NCI-H1694 (cell line): ENCODE data around the gene PTPRH.
"Not testable (repeated sequence)": the region's sequence is repeated elsewhere in the genome, so short reads cannot be mapped to it uniquely, and the experiment has no call there.

Experiments used
- DNase-seq: peaks from one replicate; lab custom pipeline; 2025; lab: John Stamatoyannopoulos, UW

PTPRH gene

DNA sequence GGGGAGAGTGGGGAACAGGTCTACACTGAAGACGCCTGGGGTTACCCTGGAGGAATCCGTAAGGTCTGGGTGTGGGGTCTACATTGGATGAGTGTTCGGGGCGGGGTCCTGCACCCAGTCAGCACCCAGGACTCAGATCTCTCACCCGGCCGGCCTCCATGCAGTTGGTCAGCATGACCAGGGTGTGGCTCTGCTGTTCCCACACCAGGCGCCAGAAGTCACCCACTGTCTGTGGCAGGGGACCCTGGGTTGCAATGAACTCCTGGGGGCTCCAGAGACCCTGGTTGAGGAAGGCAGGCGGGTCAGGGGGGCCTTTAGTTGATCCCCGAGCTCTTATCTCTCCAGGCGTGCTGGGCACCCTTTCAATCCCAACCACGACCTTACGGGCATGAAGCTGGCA, 23.2 kb downstream of the PTPRH start:
- no peak for DNase-seq

DNA sequence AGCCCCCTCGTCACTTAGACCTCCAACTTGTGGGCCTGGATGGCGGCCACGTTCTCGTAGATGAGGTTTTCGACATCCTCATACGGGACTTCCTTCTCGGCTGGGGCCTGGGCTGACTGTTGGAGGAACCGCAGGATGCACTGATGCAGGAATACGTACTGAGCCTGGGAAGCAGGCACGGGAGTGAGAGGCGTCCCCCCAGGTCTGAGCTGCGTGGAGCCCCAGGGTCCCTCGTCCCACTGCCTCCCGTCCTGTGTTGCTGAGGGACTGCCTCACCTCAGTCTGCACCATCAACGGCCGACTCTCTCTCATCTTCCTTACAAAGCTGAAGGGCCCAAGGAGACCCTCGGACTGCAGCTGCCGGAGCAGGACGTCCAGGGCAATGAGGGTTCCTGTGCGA, 27.6 kb downstream of the PTPRH start:
- no peak for DNase-seq

DNA sequence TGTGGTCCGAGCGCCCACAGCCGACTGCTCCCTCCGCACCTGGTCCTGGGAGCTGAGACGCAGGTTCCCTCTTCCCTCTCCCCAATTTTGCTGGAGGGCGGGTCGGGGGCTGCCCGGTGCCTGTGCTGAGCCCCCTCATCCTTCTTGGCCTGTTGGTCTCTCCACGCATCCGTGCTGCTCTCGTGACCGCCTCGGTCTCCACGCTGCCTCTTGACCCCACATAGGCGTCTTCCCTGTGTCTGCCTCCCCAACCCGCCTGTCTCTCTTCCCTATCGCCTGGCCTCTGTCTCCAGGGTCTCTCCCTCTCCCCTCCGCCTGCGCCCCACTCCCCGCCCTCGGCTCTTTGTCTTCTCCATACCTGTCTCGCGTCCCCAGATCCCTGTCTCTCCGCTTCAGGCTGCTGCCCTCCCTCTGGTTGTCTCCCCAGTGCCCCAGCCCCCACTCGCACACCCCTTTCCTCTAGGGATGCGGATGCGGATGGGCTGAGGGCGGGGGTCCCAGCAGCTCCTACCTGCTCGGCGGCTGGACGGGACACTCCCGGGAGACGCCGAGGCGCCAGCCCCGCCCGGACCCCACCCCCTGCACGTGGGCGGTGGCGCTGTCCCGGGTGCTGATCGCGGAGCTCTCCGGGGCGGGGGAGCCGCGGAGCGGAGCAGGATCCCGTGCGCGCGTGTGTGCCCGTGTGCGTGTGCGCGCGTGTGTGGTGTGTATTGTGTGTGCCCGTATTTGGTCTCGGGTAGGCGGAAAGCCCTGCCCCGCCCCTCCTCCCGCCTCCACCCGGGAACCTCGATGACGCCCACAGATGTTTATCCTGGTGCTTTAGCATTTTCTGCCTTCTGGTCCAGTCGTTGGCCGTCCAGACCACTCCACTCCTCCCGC, 29.5 kb downstream of the PTPRH start, which contains the start of gene SYT5:
TSS of gene SYT5 (minus strand) at position 684 of the 879 bp plus-strand sequence. CDS start 1,248 bp downstream, outside the sequence.
- DNase-seq, result no peak

DNA sequence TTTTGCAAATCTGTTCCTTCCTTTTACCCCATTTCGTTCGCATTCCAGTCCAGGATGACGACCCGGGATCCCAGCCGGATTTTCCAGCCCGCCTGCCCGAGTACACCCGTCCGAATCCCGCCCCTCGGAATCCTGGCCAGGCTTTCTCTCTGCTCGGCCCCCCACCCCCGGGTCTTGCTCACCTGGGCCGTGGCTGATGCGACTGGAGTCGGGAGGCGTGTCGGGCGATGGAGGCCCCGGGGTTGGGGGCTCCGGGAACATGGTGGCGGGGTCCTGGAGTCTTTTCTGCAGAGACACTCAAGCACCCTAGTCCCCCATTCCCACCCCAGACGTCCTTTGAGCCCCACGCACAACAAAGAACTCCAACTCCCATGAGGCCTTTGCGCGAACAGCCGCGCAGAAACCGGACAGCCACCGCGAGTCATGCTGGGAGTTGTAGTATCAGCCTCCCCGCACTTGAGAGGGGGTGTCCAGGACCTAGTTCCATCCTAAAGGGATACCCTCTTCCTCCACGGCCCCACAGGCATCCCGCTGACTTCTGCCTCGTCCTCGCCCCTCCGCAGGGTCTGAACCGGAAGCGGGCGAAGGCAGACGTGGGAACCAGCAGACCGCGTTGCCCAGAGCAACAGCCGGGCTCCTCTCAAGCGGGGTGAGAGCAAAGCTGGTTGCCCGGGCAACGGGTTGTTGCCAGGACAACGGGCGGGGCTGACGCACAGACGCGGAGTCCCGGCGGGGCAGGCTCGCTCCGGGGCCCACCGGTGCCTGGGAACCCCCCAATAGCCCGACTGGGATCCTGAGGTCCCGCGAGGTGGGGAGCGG, 30.3 kb downstream of the PTPRH start:
- peak; percentile 88 for DNase-seq

DNA sequence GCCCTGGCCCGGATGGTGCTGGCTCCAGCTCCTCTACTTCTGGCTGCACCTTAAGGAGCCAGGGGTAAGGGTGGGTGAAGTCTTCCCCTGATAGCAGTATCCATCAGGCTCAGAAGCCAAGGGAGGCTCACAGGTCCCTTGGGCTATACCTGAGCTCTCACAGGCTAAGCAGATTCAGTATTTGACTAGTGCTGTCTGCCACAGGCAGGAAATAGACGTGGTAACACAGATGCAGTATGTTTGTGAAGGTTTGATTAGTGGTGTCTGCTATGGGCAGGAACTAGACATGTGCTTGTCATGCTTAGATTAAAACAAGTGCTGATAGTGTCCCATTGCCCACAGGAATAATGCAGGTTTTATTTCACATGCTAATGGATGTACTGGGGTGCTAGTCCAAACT, 33.2 kb downstream of the PTPRH start:
- no peak for DNase-seq

DNA sequence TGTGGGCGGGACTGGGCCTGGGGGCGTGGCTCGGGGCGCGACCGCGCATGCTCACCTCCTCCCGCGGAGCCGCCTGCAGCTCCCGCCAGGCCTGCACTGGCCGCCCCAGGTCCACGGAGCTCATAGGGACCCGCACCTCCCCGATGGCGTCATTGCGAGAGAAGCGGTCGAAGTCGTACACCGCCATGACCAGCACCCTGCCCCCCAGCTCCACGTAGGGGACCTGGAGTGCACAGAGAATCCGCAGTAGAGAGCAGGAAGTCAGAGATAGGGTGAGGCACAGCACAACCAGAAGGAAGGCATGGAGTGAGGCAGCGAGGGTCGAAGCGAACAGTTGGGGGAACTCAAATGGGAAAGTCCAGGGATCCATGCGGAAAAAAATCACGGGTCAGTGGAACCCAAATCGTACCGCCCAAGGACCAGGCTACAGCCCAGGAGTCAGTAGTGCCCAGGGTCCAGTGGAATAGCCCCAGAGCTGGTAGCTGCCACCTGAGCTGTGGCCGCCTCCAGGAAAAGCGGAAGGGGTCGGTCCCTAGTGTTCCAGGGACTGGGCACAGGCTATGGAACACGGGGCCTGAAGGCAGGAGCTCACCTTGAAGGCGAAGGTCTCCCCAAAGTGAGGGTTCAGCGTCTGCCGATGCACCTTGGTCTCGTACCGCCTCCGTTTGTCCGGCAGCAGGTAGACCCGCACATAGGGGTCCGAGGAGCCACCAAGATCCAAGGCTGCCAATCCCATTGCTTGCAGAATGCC, 34.0 kb downstream of the PTPRH start:
- DNase-seq, result no peak

DNA sequence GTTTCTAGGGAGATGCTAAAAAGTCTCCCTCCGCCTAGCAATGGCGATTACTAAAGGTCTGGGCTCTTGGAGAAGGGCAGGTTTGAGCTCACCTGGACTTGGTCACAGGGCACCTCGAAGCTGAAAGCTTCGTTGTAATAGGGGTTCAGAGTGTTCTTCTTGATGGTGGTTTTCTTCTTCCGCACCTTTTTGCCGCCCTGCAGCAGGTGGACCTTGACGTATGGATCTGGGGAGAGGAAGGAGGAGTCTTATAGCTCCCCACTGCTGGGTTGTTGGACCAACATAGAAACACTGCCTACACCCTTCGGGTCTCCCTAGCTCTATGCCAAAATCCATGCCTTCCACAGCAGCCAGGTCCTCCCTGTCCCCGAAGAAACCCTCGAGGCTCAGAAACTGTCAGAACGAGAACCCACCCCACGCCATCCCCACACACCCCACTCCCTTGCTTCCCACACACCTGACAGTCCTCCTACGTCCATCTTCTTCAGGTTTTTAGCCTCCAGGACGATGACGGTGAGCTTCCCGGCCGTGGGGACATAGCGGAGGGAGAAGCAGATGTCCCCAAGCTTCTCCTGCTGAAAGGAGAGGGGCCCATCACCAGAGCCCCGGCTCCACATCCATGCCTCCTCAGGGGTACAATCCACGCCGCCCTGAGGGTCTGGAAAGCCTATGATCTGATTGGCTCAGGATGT, 34.7 kb downstream of the PTPRH start:
- DNase-seq, result no peak

DNA sequence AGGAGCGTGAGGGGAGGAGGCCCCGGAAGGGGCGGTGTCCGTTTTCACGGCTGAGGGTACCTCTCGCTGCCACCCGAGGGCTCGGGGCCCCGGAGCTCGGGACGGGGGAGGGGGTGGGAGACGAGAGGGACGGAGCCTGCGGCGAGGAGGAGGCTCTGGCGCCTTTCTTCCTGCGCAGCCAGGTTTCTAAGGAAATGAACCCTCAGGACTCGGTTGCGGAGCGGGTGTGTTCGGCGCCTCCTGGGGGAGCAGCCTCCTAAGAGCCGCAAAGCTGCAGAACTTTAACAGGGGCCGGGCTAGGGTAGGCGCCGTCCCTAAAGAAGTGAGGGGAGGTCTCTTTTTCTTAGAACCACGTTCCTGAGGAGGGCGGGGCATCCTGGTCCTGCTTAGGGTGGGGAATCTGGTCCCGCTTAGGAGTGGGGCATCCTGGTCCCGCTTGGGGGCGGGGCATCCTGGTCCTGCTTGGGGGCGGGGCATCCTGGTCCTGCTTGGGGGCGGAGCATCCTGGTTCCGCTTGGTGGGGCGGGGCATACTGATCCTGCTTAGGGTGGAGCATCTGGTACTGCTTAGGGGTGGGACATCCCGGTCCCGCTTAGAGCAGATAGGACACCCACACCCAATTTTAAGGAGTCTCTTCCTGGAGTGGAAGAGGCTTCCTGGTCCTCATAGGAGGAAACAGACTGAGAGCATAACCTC, 35.4 kb downstream of the PTPRH start:
- DNase-seq, result peak; percentile 31

DNA sequence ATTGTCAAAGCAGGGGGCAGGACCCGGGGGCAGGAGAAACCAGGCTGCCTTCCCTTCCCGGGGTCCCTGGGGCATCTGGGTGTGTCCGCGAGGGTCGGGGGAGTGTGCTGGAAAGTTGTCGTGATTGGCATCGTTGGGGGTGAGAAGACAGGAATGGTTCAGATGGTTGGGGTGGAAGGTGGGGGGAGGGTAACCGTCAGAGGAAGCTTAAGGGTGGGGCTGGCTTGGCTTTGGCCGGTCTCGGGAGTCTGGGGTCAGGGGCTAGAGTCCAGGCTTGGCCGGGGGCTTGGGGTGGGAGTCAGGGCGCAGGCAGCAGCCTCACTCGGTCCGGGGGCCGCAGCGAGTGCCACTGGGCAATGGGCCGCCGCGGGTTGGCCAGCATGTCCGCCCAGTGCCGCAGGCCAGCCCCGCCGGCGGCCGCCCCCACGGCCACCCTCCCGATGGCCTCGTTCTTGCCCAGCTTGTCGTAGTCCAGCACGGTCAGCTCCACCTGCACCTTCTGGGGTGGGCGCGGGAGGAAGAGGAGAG, 36.1 kb downstream of the PTPRH start:
- DNase-seq, result no peak

DNA sequence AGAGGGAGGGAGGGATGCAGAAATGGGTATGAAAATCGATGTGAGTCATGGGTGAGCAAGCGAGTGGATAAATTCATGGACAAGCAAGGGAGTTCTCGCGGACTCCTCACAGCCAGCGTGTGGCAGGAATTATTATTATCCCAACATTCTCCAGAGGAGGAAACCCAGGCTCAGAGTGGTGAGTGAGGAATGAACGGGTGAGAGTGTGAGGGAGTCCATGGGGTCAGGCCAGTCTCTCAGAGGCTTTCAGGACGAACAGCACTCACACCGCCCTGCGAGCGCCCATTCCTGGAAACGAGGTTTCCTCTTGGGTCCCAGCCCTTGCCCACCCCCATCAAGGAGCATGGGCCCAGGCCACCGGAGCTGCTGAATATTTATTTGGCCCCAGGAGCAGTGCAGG, 36.6 kb downstream of the PTPRH start:
- DNase-seq, result no peak

DNA sequence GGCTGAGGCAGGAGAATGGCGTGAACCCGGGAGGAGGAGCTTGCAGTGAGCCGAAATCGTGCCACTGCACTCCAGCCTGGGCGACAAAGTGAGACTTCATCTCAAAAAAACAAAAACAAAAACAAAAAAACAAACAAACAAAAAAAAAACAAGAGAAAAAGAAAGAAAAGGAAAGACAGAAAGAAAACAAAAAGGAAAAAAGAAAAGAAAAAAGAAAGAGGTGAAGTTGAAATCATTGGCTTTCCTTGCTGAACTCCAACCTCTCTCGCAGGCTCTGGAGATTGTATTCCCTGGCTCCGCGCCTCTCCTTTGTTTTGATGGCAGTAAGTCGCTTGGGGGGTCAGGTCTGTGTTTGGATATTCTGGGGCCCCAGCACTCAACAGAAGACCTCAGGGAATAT, 37.0 kb downstream of the PTPRH start:
- DNase-seq, result not testable (repeated sequence)

DNA sequence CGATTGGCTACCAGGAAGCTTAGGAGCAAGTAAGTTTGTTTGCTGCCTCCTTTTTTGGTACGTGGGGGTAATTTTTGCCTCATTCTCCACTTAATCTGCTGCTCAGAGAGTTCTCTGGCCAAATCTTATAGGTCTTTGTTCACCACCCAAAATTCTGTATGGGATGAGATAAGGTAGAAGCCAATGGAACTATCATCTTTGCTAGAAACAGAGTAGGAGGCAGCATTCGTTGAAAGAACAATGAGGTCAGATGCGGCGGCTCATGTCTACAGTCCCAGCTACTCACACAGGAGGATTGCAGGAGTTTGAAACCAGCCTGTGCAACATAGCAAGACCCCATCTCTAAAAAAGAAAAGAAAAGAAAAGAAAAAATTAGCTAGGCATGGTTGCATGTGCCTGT, 37.9 kb downstream of the PTPRH start:
- no peak for DNase-seq

DNA sequence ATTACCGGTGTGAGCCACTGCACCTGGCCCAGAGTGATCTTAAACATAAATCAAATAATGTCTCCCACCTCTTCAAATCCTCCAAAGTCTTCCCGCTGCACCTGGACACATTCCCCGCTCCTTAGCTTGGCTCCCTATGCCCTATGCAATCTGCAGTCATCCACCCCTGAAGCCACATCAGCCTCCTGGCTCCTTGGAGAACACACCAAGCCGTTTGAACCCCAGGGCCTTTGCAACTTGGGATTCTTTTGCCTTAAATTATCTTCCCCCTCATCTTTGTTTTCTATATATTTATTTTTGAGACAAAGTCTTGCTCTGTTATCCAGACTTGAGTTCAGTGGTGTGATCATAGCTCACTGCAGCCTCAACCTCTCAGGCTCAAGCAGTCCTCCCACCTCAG, 40.2 kb downstream of the PTPRH start:
- DNase-seq, result no peak

DNA sequence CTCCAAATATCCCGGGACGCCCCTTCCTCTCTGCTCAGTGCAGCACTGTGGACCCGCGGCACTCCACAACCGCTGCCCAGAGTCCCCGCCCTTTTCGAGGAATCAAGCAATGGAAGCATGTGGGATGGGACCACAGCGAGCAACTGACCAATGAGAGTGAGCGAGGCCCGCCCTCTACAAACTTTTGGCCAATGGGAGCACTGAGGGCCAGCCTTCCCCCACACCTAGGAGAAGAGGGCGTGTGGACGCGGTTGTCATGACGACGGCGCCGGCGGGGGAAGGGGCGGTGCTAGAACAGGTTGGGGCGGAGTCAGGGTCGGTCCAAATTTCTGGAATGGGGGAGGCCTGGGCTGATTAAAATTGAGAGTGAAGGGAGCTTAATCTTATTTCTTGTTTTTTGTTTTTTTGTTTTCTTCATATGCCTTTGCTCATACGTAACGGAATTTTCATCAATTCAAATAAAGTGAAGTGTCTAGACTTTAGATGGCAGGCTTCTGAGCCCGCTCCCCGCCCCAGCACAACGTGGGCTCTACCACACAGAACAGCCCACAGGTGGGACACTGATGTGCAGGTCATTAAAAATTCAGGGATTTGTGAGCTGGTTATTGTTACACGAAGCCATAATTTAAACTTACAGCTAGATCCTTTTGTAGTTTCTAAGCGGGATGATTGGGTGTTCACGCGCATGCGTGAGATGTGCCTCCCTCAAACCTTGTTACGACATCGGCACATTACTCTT, 42.6 kb downstream of the PTPRH start, which contains the start of gene DNAAF3:
TSS of gene DNAAF3 (minus strand) at position 84 of the 739 bp plus-strand sequence. CDS start 200 bp downstream, outside the sequence.
- peak; percentile 97 for DNase-seq

DNA sequence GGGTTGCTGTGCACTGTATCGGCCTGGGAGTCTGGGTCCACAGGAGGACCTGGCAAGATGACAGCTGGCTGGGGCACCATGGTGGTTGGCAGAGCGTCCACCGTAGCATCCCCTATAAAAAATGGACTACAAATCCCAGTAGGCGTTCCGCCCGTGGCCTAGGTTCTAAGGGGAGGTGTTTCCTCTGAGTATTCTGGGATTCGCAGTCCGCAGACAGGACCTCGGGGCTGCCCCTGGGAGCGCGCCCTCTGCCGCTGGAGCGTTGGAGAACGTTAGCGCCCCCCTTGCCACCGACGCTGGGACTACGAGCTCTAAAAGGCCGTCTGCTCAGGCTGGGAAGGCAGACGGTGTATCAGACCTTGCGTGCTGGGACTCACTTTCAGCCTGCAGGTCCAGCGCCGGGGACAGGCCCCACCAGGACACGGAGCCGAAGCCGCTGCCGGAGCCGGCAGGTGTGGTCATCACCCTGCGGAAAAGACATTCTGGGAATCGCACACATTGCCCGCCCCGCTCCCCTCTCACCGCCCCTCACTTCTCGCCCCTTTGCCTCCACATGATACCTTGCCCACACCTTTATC, 43.3 kb downstream of the PTPRH start:
- DNase-seq, result peak; percentile 93

DNA sequence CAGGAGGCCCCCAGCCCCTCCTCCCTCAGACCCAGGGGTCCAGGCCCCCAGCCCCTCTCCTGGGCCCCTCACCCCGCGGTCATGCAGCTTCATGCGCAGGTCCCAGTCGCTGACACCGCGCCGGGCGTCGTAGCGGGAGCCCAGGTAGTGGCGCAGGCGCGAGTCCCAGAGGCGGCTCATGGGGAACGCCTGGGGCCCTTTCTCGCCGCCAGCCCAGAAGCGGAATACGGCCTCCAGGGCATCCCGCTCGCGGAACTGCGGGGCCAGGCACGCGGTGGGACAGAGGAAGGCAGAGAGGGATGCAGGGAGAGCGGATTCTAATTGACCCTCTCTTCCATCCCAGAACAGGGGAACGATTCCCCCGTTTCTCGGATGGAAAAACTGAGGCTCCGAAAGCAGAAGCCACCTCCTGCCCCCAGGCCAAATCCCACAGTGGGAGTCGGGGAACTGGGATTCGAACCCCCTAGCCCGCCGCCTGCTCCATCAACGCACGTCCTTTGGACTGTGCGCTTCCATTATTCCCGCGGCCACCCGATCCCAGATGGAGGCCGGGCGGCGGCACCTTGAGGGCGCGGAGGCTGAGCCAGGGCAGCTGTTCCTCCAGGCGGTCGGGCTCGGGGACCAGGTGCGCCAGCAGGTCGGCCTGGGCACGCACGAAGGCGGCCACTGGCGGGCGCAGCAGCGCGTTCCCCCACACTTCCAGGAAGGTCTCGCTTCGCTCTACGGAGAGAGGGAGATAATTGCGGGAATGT, 47.6 kb downstream of the PTPRH start:
- no peak for DNase-seq

DNA sequence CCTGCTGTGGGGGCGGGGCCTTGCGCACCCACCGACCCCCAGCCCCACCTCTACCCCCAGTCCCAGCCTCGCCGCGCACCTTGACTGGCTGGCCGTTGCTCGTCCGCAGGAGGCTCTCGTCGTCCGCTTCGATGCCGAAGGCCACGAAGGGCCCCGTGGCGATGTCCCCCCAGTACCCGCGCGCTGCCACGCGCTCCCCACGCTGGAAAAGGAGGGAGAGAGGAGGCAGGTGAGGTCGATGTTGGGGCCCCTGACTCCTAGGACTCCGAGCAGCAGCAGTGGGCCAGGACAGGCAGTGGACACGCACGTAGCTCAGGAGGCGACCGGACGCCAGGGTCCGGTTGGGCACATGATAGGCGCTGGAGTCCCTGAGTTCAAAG, 48.3 kb downstream of the PTPRH start:
- DNase-seq, result no peak

DNA sequence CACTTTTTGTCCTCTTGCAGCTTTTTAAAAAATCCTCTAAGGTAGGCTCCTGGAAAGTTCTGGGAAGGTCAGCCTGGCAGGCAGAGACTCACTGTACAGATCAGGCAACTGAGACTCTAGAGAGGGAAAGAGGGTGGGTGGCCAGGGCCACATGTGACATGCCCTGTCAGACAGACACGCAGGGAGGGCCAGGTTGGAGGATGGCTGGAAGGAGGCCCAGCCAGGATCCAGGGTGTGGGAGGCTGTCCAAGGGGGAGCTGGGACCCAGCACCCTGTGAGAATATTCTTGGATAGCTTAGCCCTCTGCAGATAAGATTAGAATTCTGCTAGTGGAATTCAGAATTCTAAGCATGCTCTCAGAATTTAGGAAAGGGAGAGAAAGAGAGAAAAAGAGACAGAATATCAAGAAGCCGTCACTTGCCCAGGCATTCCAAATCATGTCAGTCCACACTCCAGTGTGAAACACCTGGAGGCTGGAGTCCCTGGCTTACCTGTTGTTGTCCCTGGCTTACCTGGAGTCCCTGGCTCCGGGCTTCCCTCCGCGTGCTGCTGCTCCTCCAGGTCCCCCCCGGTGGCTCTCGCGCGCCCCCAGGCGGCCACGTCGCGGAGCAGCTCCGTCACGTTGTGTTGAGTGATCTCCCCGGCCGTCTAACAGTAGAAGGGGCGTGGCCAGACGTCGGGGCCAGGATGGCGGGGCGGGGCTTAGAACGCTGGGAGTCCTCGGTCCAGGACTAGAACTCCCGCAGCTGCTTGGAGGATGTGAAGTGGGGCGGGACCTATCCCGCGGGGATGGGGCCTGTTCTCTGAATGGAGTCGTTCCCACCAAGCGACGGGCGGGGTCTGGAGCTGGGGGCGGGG, 48.9 kb downstream of the PTPRH start:
- DNase-seq, result peak; percentile 72
